CD4-positive, alpha-beta T cell treated with Interleukin-10 for 1 hour (primary cell): ENCODE results near the gene SGSM2.
A peak's percentile ranks its signal among the peaks of the same experiment; 100 is the strongest.

Experiments
- DNase-seq: peaks from one replicate; pipeline ENCODE4 v3.0.0-alpha.2; 2020

Gene SGSM2

GRCh38 chr17:2387086-2388019 lies 50.1 kb downstream of the SGSM2 start:
- no peak for DNase-seq

DNA sequence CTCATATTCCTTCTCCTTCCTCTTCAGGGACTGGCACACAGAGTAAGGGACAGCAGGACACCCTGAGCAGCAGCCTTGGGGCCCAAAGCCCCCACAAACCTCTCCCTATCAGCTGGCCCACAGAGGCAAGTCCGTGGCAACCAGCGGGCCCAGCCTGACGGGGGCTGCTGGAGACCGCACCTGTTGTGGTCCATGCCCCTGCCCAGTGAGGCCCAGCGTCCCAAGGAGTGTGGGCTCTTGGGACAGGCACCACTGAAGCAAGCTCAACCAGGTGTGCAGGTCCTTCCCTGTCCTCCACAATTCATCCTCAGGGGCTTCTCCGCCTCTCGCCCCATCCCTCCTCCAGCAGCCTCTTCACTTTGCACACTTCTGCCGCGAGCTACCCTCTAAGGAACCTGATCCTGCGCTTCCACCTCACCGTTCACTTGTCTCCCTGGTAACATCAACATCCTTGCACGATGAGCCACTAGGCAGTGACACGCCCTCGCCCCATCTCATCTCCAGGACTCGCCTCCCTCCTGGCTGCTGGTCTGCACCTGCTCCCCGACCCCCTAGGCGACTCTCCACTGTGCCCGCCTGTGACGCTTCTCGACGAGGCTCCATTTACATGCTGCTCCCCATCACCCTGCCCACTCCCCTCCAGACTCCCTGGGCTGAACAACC lies 50.9 kb downstream of the SGSM2 start:
- no peak for DNase-seq

- no peak for DNase-seq
Observed at GRCh38 chr17:2388683-2389055, 51.4 kb downstream of the SGSM2 start.

DNA sequence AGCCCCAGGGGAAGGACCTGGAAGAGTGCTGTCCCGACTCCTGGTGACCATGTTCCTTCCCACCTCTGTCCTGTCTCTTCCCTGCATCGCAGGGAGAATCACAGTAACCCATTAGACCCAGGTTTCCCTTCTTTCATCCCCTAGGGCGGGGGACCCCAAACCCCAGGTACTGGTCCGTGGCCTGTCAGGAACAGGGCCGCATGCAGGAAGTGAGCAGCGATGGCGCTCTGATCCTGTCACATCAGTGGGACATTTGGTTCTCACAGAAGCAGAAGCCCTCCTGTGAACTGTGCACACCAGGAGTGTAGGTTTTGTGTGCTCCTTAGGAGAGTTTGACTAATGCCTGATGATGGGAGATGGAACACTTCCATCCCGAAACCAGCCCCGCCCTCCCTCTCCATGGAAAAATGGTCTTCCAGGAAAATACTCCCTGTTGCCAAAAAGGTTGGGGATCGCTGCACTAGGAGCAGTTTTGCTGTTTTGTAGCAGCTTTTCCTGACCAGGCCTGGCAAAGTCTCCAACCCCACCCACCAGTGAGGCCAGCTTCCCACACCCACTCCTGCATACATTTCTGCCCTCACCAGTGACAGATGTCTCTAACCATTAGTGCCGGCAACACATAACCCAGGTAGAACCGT lies 53.0 kb downstream of the SGSM2 start:
- no peak for DNase-seq

- no peak for DNase-seq
Observed at GRCh38 chr17:2391597-2392251, 54.4 kb downstream of the SGSM2 start.

- peak; percentile 97 for DNase-seq
Observed at GRCh38 chr17:2392252-2393173, 55.2 kb downstream of the SGSM2 start.

- DNase-seq: peak; percentile 92
Observed at GRCh38 chr17:2393174-2393953, 56.1 kb downstream of the SGSM2 start.

DNA sequence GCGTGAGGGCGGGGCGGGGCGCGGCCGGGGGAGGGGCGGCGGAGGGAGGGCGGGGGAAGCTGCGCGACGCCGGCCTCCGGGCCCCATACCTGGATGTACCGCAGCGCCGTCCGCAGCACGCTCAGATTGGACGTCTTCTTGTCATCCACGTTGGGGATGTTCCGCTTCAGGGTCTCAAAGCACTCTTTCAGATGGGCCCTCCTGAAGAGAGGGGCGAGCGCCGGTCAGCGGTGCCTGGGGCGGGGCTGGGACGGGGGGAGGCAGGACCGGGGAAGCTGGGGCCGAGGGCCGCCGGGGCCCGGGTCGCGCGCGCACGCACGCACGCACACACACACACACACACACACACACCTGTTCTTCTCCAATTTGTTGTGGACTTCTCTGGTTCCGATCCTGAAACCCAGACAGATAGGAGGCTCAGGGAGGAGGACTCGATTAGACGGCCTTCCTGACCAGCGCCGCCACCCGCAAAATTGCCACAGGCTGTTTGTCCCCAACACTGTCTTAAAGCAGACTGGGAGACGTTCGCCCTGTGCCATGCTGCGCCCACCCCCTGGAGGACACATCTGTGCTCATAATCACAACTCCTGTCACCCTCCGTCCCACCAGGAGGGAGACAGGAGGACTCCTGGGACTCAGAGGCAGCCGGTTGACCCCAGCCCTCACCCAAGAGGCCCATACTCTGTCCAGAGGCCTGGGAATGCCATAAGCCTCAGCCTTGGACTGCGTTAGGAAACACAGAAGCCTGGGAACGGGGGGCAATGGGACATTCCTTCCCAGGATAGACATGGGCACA lies 56.9 kb downstream of the SGSM2 start:
- DNase-seq: no peak

DNA sequence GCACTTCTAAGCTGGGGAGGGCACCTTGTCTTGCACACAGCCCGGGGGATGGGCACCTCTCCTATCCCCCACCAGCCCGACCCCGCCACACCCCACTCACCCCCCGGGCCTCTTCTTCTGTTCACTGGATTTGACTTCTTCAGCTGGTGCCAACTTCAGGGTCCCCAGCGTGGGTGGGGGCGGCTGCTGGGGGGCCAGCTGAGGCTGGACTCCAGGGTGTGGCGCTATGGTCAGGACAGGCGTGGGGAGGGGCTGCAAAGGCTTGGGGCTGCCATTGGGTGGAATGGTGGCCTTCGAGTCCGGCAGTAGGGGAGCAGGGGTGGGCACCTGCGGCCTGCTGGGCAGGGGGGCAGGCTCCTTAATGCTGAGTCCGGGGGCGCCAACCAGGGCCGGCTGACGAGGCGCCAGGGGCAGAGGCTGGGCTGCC lies 57.5 kb downstream of the SGSM2 start:
- DNase-seq: no peak

GRCh38 chr17:2395258-2396181 lies 58.2 kb downstream of the SGSM2 start:
- DNase-seq: no peak

DNA sequence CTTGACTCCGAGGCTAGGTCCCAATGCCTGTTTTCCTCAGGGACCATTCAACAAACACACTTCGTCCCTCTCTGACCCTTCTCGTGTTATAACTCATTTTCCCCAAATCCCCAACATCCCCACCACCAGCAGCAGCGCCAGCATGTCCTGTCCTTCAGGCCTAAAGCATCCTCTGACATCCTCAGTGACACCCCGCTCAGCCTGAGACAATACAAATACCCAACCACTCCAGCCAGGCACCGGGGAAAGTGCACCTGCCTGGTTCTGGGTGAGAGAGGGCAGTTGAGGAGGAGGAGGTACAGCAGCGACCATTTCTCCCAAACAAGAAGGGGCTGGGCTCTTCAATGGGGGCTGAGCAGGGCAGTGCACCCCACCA lies 58.9 kb downstream of the SGSM2 start:
- no peak for DNase-seq

- DNase-seq: peak; percentile 64
Observed at GRCh38 chr17:2396568-2397246, 59.4 kb downstream of the SGSM2 start.

- DNase-seq: no peak
Observed at GRCh38 chr17:2397247-2398171, 60.2 kb downstream of the SGSM2 start.

DNA sequence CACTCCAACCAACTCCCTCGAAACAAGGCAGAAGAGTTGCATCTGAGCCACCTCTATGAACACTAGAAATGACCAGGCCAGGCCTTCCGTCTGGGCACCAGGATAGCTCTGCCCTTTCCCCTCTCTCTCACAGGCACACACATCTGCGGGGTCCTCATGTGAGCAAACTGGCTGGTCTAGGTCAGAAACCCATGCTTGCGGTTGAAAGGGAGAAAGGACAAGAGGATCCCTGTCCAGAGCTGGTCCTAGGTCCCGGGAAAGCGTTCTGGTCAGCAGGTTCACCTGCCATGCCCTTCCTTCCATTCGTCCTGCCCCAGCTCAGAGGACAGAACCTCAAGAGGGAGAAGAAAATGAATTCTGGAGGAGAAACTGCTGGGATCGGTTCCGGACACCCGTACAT lies 60.9 kb downstream of the SGSM2 start:
- no peak for DNase-seq

GRCh38 chr17:2398655-2399571 lies 61.6 kb downstream of the SGSM2 start:
- peak; percentile 71 for DNase-seq
